NT2/D1 (cell line): ENCODE data around the gene GPR17.

Experiments used
- YY1 ChIP-seq: IDR thresholded peaks from 2 replicates; pipeline ENCODE4 v1.6.1; 2011; ENCODE audit not compliant: insufficient read length, insufficient read depth
- ZNF274 ChIP-seq: IDR thresholded peaks from 2 replicates; pipeline ENCODE4 v1.6.1; 2011; ENCODE audit warnings: mild to moderate bottlenecking, low read depth, low read length

- TF ChIP-seq YY1 (no peak), ZNF274 (no peak)
Observed at GRCh38 chr2:127628767-127629614, 17.0 kb upstream of the GPR17 start.
